ENCODE data around the gene IRF2. TPM values are rescaled to one million over a fixed set of nuclear protein-coding genes. Genes with fewer than 3 reads are reported as not detected.
A peak's percentile ranks its signal among the peaks of the same experiment; 100 is the strongest.

IRF2 gene
- total and polyA plus RNA-seq, 2 experiments from 2014 or later: 4.0 to 12.0 TPM

DNA sequence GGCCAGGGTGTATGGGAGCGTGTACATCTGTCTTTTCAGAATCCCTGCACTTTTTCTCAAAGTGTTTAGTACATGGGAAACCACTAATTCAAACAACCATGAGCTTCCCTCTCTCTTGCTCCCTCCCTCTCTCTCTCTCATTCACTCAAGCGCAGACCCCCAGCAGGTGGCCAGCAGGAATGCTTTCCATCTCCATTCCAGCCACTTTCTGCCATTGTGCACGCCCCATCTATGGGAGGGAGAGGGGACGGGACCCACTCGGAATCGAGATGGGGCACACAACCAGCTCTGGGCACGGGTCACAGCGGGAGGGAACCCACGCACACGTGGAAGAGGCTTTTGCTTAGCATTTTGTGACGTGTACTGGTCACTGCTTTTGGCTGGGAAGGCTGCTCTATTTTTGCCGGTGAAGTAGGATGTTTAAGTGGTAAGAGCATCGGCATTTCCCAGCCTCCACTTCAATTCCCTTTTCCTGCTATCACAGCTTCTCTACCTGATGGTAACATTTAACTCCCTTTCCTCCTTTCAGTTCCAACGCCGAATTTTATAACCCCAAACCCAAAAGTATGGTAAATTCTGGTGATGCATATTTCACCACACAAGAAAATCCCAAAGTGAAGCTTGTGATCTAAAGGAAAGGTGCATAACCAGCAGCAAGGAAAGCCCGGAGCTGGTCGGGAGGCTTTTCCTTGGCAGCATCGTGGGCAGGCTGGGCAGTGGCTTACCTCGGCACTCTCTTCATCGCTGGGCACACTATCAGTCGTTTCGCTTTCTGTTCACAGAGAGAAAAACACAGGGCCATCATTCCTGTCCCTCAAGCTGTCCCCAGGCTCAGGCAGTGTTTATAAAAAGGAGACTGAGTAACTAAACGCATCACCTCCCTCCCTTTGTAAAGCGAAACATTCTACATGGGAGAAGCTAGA, 84.1 kb downstream of the IRF2 start:
- Histone ChIP-seq H3K4me1 (ENCODE audit: low read depth) (peaks cover 13% of the 10 kb centered on the region), H3K27ac (no peak overlapping the region), H3K4me3 (no peak overlapping the region), H3K27me3 (no peaks in the 10 kb centered on the region), H3K36me3 (no peaks in the 10 kb centered on the region), H3K9me3 (ENCODE audit: low read depth) (no peaks in the 10 kb centered on the region)
- no peak for DNase-seq (ENCODE audit: low read depth in 1 of 2, low spot score in 1 of 2)
- no peak for TF ChIP-seq CTCF (IDR thresholded peaks at IDR 0.05; ENCODE audit: low read depth, low read length)

DNA sequence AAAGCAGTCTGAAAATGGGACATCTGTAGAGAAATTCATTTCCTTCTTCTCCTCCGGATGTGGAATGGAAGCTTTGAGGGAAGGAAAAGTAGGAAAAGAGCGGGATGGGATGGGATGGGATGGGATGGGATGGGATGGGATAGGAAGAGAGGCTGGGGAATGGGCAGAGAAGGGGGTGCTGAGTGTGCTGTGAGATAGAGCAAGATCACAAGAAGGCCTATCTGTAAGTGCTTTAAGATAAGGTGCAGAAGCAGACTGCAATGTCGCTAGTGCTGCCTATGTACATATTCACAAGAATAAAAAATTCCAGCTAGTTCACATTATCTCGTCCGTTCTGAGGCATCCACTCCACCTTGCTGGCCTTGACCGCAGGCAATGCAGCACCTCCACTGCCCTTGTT, 86.2 kb downstream of the IRF2 start:
- Histone ChIP-seq H3K9me3 (ENCODE audit: low read depth) (no peaks in the 10 kb centered on the region), H3K27me3 (no peaks in the 10 kb centered on the region), H3K36me3 (no peaks in the 10 kb centered on the region), H3K27ac (no peak overlapping the region), H3K4me3 (no peak overlapping the region), H3K4me1 (ENCODE audit: low read depth) (peaks cover 31% of the 10 kb centered on the region)
- no peak for TF ChIP-seq CTCF (IDR thresholded peaks at IDR 0.05; ENCODE audit: low read depth, low read length)
- peak in 1 of 2 donors; percentile 56 for DNase-seq (ENCODE audit: low read depth in 1 of 2, low spot score in 1 of 2)

DNA sequence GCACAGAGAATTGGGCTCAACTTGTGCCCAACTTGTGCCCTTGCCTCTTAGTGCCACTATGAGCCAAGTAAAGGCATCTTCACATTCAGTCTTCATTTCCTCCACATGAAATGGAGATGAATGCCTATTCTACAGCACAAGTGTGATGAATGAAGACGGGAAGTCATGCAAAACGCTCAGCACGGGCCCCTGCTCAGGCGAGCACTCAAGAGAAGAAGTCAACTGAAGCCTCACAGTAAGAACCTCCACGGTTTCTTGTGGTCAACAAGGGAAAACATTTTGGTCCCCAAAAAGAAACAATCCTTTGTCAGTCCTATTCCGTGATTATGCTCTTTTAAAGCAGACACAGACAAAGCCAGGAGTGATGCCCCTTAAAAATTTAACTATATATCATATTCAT, 87.0 kb downstream of the IRF2 start:
- H3K9me3 ChIP-seq (ENCODE audit: low read depth): no peaks in the 10 kb centered on the region
- no peaks in the 10 kb centered on the region for H3K27me3 ChIP-seq
- DNase-seq (ENCODE audit: low read depth in 1 of 2, low spot score in 1 of 2): no peak
- H3K4me1 ChIP-seq (ENCODE audit: low read depth): peaks cover 39% of the 10 kb centered on the region
- H3K4me3 ChIP-seq: no peak overlapping the region
- no peak for TF ChIP-seq CTCF (IDR thresholded peaks at IDR 0.05; ENCODE audit: low read depth, low read length)
- H3K27ac ChIP-seq: no peak overlapping the region
- no peaks in the 10 kb centered on the region for H3K36me3 ChIP-seq

GRCh38 chr4:184386271-184386781, 88.0 kb downstream of the IRF2 start:
- DNase-seq (ENCODE audit: low read depth in 1 of 2, low spot score in 1 of 2): no peak
- Histone ChIP-seq H3K9me3 (ENCODE audit: low read depth) (no peaks in the 10 kb centered on the region), H3K4me3 (no peak overlapping the region), H3K36me3 (no peaks in the 10 kb centered on the region), H3K27ac (no peak overlapping the region), H3K4me1 (ENCODE audit: low read depth) (peaks cover 47% of the 10 kb centered on the region), H3K27me3 (no peaks in the 10 kb centered on the region)
- no peak for TF ChIP-seq CTCF (IDR thresholded peaks at IDR 0.05; ENCODE audit: low read depth, low read length)

DNA sequence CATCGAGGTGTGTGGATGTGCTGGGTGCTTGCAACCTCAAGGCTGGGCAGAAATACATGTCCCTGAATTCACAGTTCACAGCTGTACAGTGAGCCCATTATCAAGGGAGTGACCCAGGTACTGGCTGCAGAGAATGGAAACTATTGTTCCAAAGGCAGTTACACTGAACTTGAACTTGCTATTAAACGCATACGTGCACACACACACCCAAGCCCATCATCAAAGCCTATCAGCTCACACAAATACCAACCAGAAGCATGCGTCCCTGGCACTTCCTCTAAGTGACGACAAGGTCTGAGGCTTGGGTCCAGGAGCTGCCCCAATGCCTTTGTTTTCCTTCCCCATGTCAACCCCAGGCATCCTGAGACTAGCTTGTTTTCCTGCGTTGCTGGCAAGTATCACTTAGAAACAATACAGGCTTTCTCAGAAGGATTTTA, 88.6 kb downstream of the IRF2 start:
- no peak for DNase-seq (ENCODE audit: low read depth in 1 of 2, low spot score in 1 of 2)
- TF ChIP-seq CTCF (IDR thresholded peaks at IDR 0.05; ENCODE audit: low read depth, low read length): no peak
- H3K36me3 ChIP-seq: no peaks in the 10 kb centered on the region
- H3K9me3 ChIP-seq (ENCODE audit: low read depth): no peaks in the 10 kb centered on the region
- no peak overlapping the region for H3K4me3 ChIP-seq
- H3K27me3 ChIP-seq: no peaks in the 10 kb centered on the region
- no peak overlapping the region for H3K27ac ChIP-seq
- H3K4me1 ChIP-seq (ENCODE audit: low read depth): peaks cover 47% of the 10 kb centered on the region
